HTR-8/SVneo (cell line): ENCODE data around the gene MDM1.

Source experiments
- DNase-seq: peaks from one replicate; pipeline ENCODE4 v3.0.0; 2011; ENCODE audit warnings: low spot score, mixed read lengths; ENCODE audit not compliant: insufficient read length
- FAIRE-seq: peaks from 2 replicates; lab custom pipeline; 2011; peaks lifted over from hg19 to GRCh38; lab: Jason Lieb, UNC

The MDM1 gene

GRCh38 chr12:68245180-68246021 is 86.8 kb downstream of the MDM1 start:
- FAIRE-seq = no peak
- DNase-seq = no peak
